RWPE1 (cell line): ENCODE results near the gene OR7G1.

Source experiments
- CTCF ChIA-PET: fragments of 350-600 bp; sonication (Branson Sonifier 250); formaldehyde crosslinking; extraction: SDS; loops from one replicate; lab custom pipeline; 2021; lab: Yijun Ruan, JAX
- POLR2A ChIA-PET: fragments of 400-600 bp; formaldehyde crosslinking; extraction: SDS; loops from one replicate; lab custom pipeline; 2020; ENCODE audit warnings: antibody characterized with exemption; ENCODE audit not compliant: low non-redundant PET; lab: Yijun Ruan, JAX
- DNase-seq: peaks from one replicate; pipeline ENCODE4 v3.0.0; 2012; ENCODE audit warnings: low spot score
- H3K27ac ChIP-seq: fragments of 450-650 bp; 2 replicates; pipeline ENCODE4 v1.5.1; 2017
- TF ChIP-seq, protein P1 (sequence below): fragments of 450-650 bp; conservative IDR thresholded peaks from 2 replicates; pipeline ENCODE4 v1.5.1; 2017; ENCODE audit warnings: low read depth, mild to moderate bottlenecking

Gene OR7G1, protein sequence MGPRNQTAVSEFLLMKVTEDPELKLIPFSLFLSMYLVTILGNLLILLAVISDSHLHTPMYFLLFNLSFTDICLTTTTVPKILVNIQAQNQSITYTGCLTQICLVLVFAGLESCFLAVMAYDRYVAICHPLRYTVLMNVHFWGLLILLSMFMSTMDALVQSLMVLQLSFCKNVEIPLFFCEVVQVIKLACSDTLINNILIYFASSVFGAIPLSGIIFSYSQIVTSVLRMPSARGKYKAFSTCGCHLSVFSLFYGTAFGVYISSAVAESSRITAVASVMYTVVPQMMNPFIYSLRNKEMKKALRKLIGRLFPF

DNA sequence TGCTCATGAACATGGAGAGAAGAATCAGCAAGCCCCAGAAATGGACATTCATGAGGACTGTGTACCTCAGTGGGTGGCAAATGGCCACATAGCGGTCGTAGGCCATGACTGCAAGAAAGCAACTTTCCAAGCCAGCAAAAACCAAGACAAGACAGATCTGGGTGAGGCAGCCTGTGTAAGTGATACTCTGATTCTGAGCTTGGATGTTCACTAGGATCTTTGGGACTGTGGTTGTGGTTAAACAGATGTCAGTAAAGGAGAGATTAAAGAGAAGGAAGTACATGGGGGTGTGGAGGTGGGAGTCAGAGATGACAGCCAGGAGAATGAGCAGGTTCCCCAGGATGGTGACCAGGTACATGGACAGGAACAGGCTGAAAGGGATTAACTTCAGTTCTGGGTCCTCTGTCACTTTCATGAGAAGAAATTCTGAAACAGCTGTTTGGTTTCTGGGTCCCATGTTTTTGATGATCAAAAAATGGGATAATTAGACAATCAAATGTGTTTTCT is at the start of gene OR7G1:
Gene OR7G1, minus strand, starts transcription at position 457 of the 507 bp plus-strand sequence. Its CDS starts 0 bp downstream, at position 457.
- H3K27ac ChIP-seq, result no peak within 1 kb of the TSS
- CTCF ChIA-PET, result no interaction called here
- TF ChIP-seq, protein P1, sequence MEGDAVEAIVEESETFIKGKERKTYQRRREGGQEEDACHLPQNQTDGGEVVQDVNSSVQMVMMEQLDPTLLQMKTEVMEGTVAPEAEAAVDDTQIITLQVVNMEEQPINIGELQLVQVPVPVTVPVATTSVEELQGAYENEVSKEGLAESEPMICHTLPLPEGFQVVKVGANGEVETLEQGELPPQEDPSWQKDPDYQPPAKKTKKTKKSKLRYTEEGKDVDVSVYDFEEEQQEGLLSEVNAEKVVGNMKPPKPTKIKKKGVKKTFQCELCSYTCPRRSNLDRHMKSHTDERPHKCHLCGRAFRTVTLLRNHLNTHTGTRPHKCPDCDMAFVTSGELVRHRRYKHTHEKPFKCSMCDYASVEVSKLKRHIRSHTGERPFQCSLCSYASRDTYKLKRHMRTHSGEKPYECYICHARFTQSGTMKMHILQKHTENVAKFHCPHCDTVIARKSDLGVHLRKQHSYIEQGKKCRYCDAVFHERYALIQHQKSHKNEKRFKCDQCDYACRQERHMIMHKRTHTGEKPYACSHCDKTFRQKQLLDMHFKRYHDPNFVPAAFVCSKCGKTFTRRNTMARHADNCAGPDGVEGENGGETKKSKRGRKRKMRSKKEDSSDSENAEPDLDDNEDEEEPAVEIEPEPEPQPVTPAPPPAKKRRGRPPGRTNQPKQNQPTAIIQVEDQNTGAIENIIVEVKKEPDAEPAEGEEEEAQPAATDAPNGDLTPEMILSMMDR, result no peak
- DNase-seq, result no peak
- POLR2A ChIA-PET, result no interaction called here

DNA sequence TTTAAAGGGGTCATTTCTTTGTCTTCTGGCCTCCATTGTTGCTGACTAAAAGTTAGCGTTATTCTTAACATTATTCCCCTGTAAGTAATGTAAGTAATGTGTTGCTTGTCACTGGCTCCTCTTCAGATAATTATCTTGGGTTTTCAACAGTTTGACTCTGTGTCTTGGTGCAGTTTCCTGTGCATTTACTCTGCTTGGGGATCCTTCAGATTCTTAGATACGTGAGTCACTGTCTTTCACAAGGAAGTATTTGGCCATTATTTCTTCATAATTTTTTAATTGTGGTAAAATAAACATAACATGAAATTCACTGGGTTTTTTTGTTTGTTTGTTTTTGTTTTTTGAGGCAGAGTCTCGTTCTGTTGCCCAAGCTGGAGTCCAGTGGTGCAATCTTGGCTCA is 49.7 kb upstream of the OR7G1 start:
- CTCF ChIA-PET, result no interaction called here
- POLR2A ChIA-PET, result no interaction called here
- TF ChIP-seq, protein P1, result no peak
- DNase-seq, result no peak
- no peak overlapping the region for H3K27ac ChIP-seq

DNA sequence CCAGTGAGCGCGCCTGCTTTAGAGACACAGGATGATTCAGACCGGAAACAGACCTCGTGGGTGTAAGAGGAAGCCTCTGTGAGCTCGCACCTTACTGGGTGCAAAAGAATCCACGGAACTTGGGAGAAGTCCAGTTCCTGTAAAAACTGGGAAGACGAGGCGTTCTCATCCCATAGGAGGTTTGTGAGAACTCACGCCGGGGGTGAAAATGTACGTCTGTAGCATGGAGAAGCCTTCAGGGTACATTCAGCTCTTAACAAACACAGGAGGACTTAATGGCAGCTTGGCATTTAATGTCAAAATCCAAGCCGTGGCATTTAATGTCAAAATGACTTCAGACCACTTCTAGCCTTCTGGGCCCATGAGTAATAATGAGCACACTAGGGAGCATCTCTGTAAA is 45.9 kb upstream of the OR7G1 start:
- DNase-seq, result no peak
- TF ChIP-seq, protein P1, result no peak
- CTCF ChIA-PET, result interaction anchor here (0.9 kb wide), 1 partner anchor 10 kb away, joined by 3 read pairs; no protein-coding TSS in a partner anchor

DNA sequence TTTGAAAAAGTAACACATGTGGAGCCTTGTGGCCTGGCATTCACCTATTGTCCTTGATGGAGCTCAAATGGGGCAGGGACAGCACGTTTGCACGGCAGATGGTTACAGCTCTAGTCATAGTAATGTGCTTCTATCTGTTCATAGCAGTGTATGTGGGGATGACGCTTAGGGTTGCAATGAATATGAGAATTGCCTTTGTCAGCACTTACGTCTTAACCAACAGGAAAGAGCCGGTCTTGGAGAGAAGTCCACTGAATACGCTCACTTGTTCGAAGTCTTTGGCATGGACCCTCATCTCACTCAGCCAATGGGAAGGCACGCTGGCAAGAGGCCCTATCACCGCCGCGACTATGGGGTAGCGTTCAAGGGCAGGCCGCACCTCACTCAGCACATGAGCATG is 44.3 kb upstream of the OR7G1 start:
- TF ChIP-seq, protein P1, result no peak
- ChIA-PET CTCF (no interaction called here), POLR2A (no interaction called here)
- no peak for DNase-seq
- H3K27ac ChIP-seq, result no peak overlapping the region

More for the DNA sequence above, 45.9 kb upstream of the OR7G1 start:
- POLR2A ChIA-PET, result no interaction called here
- no peak overlapping the region for H3K27ac ChIP-seq

DNA sequence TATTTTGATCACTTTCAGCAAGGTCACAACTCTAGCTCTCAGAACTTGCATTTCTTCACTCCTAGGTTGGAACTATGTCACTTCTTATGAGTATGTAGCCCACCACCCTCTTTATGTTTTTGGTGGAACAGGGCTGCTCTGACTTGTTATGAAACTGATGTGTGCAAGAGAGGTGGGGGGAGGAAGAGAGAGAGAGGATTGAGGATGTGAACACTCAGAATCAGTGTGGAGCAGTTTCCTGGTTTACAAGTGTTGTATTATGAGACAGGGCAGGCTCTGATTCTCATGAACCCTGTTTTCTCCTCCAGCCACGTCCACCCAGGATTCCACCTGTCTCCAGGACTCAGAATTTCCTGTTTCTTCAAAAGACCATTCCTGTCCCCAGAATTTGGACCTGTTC is 40.7 kb upstream of the OR7G1 start:
- no peak for DNase-seq
- TF ChIP-seq, protein P1, result no peak
- CTCF ChIA-PET, result no interaction called here

DNA sequence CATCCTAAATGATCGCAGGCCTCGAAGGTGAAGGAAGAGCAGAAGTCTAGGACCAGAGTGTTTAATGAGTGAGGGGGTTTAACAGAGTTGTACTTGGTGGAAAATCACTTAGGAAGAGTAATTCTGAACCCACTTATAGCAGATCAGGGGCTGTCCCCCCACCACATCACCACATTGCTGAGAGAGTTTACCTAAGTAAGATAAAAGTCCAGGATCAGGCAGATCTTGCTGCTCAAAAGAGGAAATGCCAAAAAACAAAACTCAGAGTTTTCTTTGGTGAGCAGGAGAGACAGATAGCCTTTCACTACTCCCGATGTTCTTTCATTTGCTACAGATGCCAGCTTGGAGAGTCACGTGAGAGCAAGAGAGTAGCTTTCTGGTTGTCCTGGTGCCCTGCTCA is 40.0 kb upstream of the OR7G1 start:
- POLR2A ChIA-PET, result no interaction called here
- TF ChIP-seq, protein P1, result no peak
- no peak overlapping the region for H3K27ac ChIP-seq
- no peak for DNase-seq
- CTCF ChIA-PET, result no interaction called here

More for the DNA sequence above, 40.7 kb upstream of the OR7G1 start:
- POLR2A ChIA-PET, result no interaction called here
- no peak overlapping the region for H3K27ac ChIP-seq
